ENCODE results near the gene SIT1.

SIT1 gene

GRCh38 chr9:35682051-35682450 is 31.3 kb upstream of the SIT1 start:
- no peak for DNase-seq

- no peak for DNase-seq
Measured at GRCh38 chr9:35681341-35682002, 30.7 kb upstream of the SIT1 start.

- DNase-seq = no peak
Measured at GRCh38 chr9:35680331-35681105, 29.8 kb upstream of the SIT1 start.

GRCh38 chr9:35679766-35680330 is 29.1 kb upstream of the SIT1 start:
- no peak for DNase-seq

GRCh38 chr9:35679091-35679490 is 28.4 kb upstream of the SIT1 start:
- DNase-seq = no peak

GRCh38 chr9:35675732-35676392 is 25.1 kb upstream of the SIT1 start:
- no peak for DNase-seq

GRCh38 chr9:35675204-35675603 is 24.5 kb upstream of the SIT1 start:
- no peak for DNase-seq

GRCh38 chr9:35674025-35674361 is 23.3 kb upstream of the SIT1 start:
- no peak for DNase-seq

GRCh38 chr9:35673132-35674024 is 22.6 kb upstream of the SIT1 start, which contains the start of gene CA9:
TSS of gene CA9 (plus strand) at chr9:35673928. CDS start at chr9:35673960, 32 bp downstream.
- no peak for DNase-seq

GRCh38 chr9:35669331-35670145 is 18.8 kb upstream of the SIT1 start:
- DNase-seq = no peak

GRCh38 chr9:35667939-35668338 is 17.2 kb upstream of the SIT1 start:
- DNase-seq = no peak

- no peak for DNase-seq
Measured at GRCh38 chr9:35666549-35666948, 15.8 kb upstream of the SIT1 start.

- DNase-seq = no peak
Measured at GRCh38 chr9:35666045-35666444, 15.3 kb upstream of the SIT1 start.

GRCh38 chr9:35665471-35665818 is 14.7 kb upstream of the SIT1 start:
- no peak for DNase-seq

- peak; percentile 88 for DNase-seq
Measured at GRCh38 chr9:35664531-35665470, 14.1 kb upstream of the SIT1 start, which contains the start of gene ARHGEF39. TSS of gene ARHGEF39 (minus strand) at chr9:35665195. CDS start at chr9:35665169, 26 bp downstream.

GRCh38 chr9:35662437-35662836 is 11.7 kb upstream of the SIT1 start:
- no peak for DNase-seq

GRCh38 chr9:35661756-35662350 is 11.1 kb upstream of the SIT1 start:
- peak; percentile 47 for DNase-seq

- DNase-seq = no peak
Measured at GRCh38 chr9:35660966-35661415, 10.3 kb upstream of the SIT1 start.

- no peak for DNase-seq
Measured at GRCh38 chr9:35659340-35659739, 8.6 kb upstream of the SIT1 start.

- DNase-seq = peak; percentile 53
Measured at GRCh38 chr9:35658968-35659220, 8.2 kb upstream of the SIT1 start.

Data from activated CD4-positive, alpha-beta T cell treated with anti-CD3 and anti-CD28 coated beads, Interleukin-2, Interleukin-6, amounts not matched to agents 100 ng/mL and 50 ng/mL, durations not matched to agents 16 hours and 8 hours (primary cell).